GM23338 (cell line): ENCODE data around the gene NCKIPSD.

ENCODE experiments used
- CTCF ChIP-seq, 2 experiments: fragments of 200-600 bp in 1 of 2; sonication (generic) in 1 of 2; conservative IDR thresholded peaks; 2 replicates each; pipeline versions ENCODE4 v1.5.1 to v1.6.1; 2016 to 2017; ENCODE audit warnings: antibody characterized with exemption in 2 of 2, low read depth in 2 of 2, mild to moderate bottlenecking in 2 of 2, moderate library complexity in 1 of 2
- ZNF331 ChIP-seq: fragments of 250-450 bp; sonication (Bioruptor Pico); IDR thresholded peaks from 2 replicates; pipeline ENCODE4 v1.5.0; 2020; ENCODE audit warnings: low read depth, mild to moderate bottlenecking, moderate library complexity

- TF ChIP-seq CTCF (conservative IDR thresholded peaks at IDR 0.05; ENCODE audit: low read depth in 2 of 2) = no peak
- no peak for TF ChIP-seq ZNF331 (CRISPR knock-in tag)
These were observed 38.0 kb upstream of the NCKIPSD start for GRCh38 chr3:48723725-48724124.
